ENCODE measurements around the gene CLRN3. TPM values are rescaled to one million over a fixed set of nuclear protein-coding genes. Genes with fewer than 3 reads are reported as not detected.

CLRN3 gene
- total RNA-seq, 4 donors from 2014 or later, result 0.27 TPM; not detected in 3

DNA sequence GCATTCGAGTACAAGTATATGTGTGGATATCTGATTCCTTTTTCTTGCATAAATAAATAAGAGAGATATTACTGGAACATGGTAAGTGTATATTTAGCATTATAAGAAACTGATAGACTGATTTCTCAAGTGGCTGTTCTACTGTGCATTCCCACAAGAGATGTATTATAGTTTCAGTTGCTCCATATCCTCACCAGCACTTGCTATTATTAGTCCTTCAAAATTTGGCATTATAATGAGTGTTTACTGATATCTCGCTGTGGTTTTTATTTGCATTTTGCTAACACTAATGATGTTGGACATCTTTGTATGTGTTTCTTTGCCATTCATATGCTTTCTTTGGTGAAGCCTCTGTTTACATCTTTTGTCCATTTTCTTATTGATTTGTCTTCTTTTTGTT, 4.4 kb upstream of the CLRN3 start:
- in situ Hi-C loops (cut with MboI; ENCODE audit: low sequenced_read_pairs in 4 of 4) (no loop called here), intact Hi-C loops (cut with DNase I; ENCODE audit: low total_unique reads) (no loop called here)
- DNase-seq, result no peak
- Histone ChIP-seq H3K4me3 (no peak overlapping the region), H3K4me1 (no peaks in the 10 kb centered on the region), H3K36me3 (no peaks in the 10 kb centered on the region), H3K9me3 (no peaks in the 10 kb centered on the region), H3K27ac (no peak overlapping the region), H3K27me3 (peaks cover 0 to 2% (median 0%) of the 10 kb centered on the region in 3 donors)
- TF ChIP-seq, protein P1, sequence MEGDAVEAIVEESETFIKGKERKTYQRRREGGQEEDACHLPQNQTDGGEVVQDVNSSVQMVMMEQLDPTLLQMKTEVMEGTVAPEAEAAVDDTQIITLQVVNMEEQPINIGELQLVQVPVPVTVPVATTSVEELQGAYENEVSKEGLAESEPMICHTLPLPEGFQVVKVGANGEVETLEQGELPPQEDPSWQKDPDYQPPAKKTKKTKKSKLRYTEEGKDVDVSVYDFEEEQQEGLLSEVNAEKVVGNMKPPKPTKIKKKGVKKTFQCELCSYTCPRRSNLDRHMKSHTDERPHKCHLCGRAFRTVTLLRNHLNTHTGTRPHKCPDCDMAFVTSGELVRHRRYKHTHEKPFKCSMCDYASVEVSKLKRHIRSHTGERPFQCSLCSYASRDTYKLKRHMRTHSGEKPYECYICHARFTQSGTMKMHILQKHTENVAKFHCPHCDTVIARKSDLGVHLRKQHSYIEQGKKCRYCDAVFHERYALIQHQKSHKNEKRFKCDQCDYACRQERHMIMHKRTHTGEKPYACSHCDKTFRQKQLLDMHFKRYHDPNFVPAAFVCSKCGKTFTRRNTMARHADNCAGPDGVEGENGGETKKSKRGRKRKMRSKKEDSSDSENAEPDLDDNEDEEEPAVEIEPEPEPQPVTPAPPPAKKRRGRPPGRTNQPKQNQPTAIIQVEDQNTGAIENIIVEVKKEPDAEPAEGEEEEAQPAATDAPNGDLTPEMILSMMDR (IDR thresholded peaks at IDR 0.05 in 4 of 5, conservative IDR thresholded peaks at IDR 0.05 in 1 of 5), result no peak
- TF ChIP-seq POLR2A (IDR thresholded peaks at IDR 0.05), result no peak
- ATAC-seq, result no peak

DNA sequence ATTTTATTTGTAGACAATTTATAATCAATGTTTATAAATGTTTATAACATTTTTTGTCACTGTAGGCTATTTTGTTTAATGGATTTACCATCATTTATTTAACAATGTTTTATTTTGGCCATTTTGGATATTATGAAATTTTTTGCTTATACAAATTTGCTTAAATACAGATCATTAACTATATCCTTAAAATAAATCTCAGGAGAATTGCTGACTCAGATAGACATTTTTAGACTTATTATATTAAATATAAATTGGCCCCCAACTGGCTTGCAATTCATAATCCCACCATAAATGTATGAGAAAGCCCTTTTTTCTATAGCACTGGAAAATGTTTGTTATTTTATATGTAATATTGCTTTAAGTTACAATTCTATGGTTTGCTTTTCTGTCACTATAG, 3.8 kb upstream of the CLRN3 start:
- no peaks in the 10 kb centered on the region for H3K4me1 ChIP-seq
- intact Hi-C loops (cut with DNase I; ENCODE audit: low total_unique reads), result no loop called here
- TF ChIP-seq POLR2A (IDR thresholded peaks at IDR 0.05), result no peak
- TF ChIP-seq, protein P1 (IDR thresholded peaks at IDR 0.05 in 4 of 5, conservative IDR thresholded peaks at IDR 0.05 in 1 of 5), result no peak
- in situ Hi-C loops (cut with MboI; ENCODE audit: low sequenced_read_pairs in 4 of 4), result no loop called here
- DNase-seq (no peak), ATAC-seq (no peak)
- H3K27ac ChIP-seq, result no peak overlapping the region
- H3K9me3 ChIP-seq, result no peaks in the 10 kb centered on the region
- H3K4me3 ChIP-seq, result no peak overlapping the region
- no peaks in the 10 kb centered on the region for H3K36me3 ChIP-seq
- H3K27me3 ChIP-seq, result peaks cover 0 to 2% (median 0%) of the 10 kb centered on the region in 3 donors

DNA sequence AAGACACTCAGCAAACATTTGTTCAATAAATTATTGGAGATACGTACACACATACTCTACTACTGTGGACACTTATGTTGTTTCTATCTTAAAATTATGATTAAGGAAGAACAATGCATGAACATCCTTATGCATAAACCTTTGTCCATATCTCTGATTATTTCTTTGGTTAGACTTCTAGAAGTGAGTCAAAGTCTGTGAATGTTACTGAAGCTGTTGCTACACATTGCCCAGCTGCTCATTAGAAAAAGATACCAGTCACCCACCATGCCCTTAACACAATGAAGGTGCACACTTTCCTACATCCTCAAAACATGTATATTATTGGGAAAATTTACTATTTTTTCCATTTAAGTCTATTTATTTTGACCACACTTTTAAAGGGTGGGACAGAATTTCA, 1.4 kb upstream of the CLRN3 start:
- TF ChIP-seq, protein P1 (IDR thresholded peaks at IDR 0.05 in 4 of 5, conservative IDR thresholded peaks at IDR 0.05 in 1 of 5), result no peak
- TF ChIP-seq POLR2A (IDR thresholded peaks at IDR 0.05), result no peak
- Histone ChIP-seq H3K4me1 (no peaks in the 10 kb centered on the region), H3K27ac (no peak overlapping the region), H3K9me3 (no peaks in the 10 kb centered on the region), H3K27me3 (peaks cover 0 to under 1% (median 0%) of the 10 kb centered on the region in 3 donors), H3K4me3 (no peak overlapping the region), H3K36me3 (no peaks in the 10 kb centered on the region)
- ATAC-seq (no peak), DNase-seq (no peak)
- intact Hi-C loops (cut with DNase I; ENCODE audit: low total_unique reads), result no loop called here
- in situ Hi-C loops (cut with MboI; ENCODE audit: low sequenced_read_pairs in 4 of 4), result no loop called here

DNA sequence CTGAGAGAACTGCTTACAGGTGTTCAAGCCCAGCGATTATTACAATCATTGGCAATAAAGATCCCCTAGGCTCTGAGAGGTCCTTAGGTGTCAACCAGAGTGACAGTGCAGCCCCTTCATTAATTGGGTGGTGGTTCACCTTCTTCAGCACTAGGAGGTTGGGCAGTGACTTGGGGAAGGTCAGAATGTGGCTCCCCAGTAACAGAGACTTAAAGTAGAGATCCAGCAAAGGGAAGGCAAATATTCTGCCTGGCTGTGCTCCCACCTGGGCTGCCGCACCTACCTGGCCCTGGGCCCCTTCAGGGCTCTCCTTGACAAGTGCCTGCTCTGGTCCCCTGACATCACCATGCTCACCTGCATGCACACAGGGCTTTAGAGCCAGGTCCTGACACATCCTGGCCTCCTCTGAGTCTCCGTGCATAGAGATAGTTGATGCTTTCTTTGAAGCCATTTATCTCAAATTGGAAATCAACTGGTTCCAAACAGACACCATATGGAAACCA, 1.9 kb downstream of the CLRN3 start:
- in situ Hi-C loops (cut with MboI; ENCODE audit: low sequenced_read_pairs in 4 of 4) (no loop called here), intact Hi-C loops (cut with DNase I; ENCODE audit: low total_unique reads) (no loop called here)
- no peak overlapping the region for H3K27ac ChIP-seq
- H3K36me3 ChIP-seq, result no peaks in the 10 kb centered on the region
- H3K4me3 ChIP-seq, result no peak overlapping the region
- no peak for ATAC-seq
- H3K9me3 ChIP-seq, result no peaks in the 10 kb centered on the region
- peaks cover 0 to 10% (median 0%) of the 10 kb centered on the region in 3 donors for H3K27me3 ChIP-seq
- TF ChIP-seq, protein P1 (IDR thresholded peaks at IDR 0.05 in 4 of 5, conservative IDR thresholded peaks at IDR 0.05 in 1 of 5), result no peak
- no peak for TF ChIP-seq POLR2A (IDR thresholded peaks at IDR 0.05)
- DNase-seq, result no peak
- H3K4me1 ChIP-seq, result no peaks in the 10 kb centered on the region

DNA sequence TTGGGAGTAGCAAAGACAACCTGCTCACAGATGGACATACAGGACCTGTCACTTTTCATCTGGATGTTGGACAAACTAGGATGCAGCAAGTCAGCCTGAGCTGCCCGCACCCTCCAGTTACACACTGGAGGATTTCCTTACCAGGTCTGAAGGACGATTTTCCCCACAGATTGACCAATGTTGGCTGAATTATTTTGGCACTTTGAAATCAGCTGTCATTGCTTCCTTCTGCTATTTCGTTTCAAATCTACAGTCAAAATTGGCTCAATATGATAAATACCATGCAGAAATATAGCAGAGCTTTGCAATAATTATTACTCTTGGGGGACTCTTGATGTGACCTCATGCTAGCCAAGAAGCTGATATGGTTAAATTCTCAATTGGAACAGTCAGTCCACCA, 2.5 kb downstream of the CLRN3 start:
- TF ChIP-seq POLR2A (IDR thresholded peaks at IDR 0.05), result no peak
- TF ChIP-seq, protein P1 (IDR thresholded peaks at IDR 0.05 in 4 of 5, conservative IDR thresholded peaks at IDR 0.05 in 1 of 5), result no peak
- in situ Hi-C loops (cut with MboI; ENCODE audit: low sequenced_read_pairs in 4 of 4), result no loop called here
- ATAC-seq, result no peak
- H3K36me3 ChIP-seq, result no peaks in the 10 kb centered on the region
- intact Hi-C loops (cut with DNase I; ENCODE audit: low total_unique reads), result no loop called here
- peaks cover 0 to 10% (median 0%) of the 10 kb centered on the region in 3 donors for H3K27me3 ChIP-seq
- no peak for DNase-seq
- no peak overlapping the region for H3K27ac ChIP-seq
- no peaks in the 10 kb centered on the region for H3K9me3 ChIP-seq
- H3K4me1 ChIP-seq, result no peaks in the 10 kb centered on the region
- no peak overlapping the region for H3K4me3 ChIP-seq

Data from gastrocnemius medialis (tissue), 4 donors.